IPS DF 6.9 (cell line): Measurements from ENCODE around the gene SERPING1.
A peak's percentile ranks its signal among the peaks of the same experiment; 100 is the strongest.

Experiments used
- DNase-seq: peaks from one replicate; pipeline ENCODE4 v3.0.0-alpha.2; 2013; ENCODE audit warnings: low read depth, low spot score
- H3K27ac ChIP-seq: one replicate; pipeline ENCODE4 v1.5.1; 2013; ENCODE audit warnings: low read length, control low read depth
- H3K27me3 ChIP-seq: 2 replicates; pipeline ENCODE4 v1.6.1; 2013; ENCODE audit warnings: mild to moderate bottlenecking, low read length; ENCODE audit not compliant: control insufficient read depth, insufficient read depth
- H3K36me3 ChIP-seq: 2 replicates; pipeline ENCODE4 v1.6.1; 2013; ENCODE audit warnings: low read length; ENCODE audit not compliant: control insufficient read depth, insufficient read depth
- H3K4me1 ChIP-seq: 2 replicates; pipeline ENCODE4 v1.6.1; 2013; ENCODE audit warnings: low read length; ENCODE audit not compliant: control insufficient read depth, insufficient read depth
- H3K4me3 ChIP-seq: 2 replicates; pipeline ENCODE4 v1.5.1; 2013; ENCODE audit warnings: mild to moderate bottlenecking, low read length
- H3K9me3 ChIP-seq: 2 replicates; pipeline ENCODE4 v1.6.1; 2013; ENCODE audit warnings: low read length, inconsistent platforms; ENCODE audit not compliant: control insufficient read depth, insufficient read depth
- WGBS: extraction: QIAGEN DNeasy Blood & Tissue Kit; methylation state at CpG from one replicate; pipeline ENCODE4 v1.1.7; 2013; ENCODE audit warnings: mixed read lengths, missing lambda C conversion rate; ENCODE audit not compliant: insufficient read length, insufficient coverage; 5-methylcytosine and 5-hydroxymethylcytosine counted together

The SERPING1 gene

DNA sequence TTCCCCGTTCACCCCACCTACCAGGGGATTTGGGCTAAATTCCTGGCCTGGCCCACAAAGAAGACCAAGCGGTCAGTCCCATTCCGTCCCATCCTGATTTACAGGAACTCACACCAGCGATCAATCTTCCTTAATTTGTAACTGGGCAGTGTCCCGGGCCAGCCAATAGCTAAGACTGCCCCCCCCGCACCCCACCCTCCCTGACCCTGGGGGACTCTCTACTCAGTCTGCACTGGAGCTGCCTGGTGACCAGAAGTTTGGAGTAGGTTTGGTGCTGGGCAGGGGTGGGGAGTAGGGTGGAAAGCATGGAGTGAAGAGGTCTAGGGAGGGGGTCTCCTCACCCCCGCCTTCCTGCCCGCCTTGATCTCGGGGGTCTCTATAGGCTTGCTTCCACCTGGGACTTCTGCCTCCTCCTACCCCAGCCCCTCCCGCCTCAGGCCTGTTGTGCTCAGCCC, at the start of gene SERPING1:
Gene SERPING1, plus strand, starts transcription at position 225 of the 455 bp plus-strand sequence. CDS start 586 bp downstream, outside the sequence.
- Histone ChIP-seq H3K27me3 (no peaks in the 10 kb centered on the region), H3K4me3 (peak within 1 kb of the TSS; percentile 48; the same call in 1 of the 2 replicates), H3K27ac (no peak within 1 kb of the TSS)

DNA sequence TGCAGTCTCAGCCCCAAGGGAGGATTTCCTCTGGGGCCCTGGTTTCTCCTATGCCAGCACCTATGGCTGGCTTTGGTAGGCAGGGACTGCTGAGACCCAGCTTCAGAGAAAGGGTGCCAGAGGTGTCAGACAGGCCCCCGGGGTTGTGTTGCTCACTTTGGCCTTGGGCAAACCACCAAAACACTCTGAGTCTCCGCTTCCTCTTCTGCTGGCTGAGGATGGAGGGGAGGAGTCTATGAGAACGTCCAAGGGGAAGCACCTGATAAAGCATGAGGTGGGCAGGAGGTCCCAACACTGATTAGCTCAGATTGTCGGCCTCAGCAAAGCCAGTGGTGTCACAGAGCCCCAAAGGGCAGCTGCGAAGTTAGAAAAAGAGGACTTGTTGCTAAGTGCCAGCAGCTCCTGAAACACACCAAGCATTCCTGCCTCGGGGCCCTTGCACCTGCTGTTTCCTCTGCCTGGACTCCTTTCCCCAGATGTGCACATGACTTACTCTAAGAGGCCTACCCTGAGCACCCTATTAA, 49.6 kb upstream of the SERPING1 start:
- no peak overlapping the region for H3K4me3 ChIP-seq
- H3K27me3 ChIP-seq: no peaks in the 10 kb centered on the region
- no peaks in the 10 kb centered on the region for H3K9me3 ChIP-seq
- H3K4me1 ChIP-seq: peaks cover 5% of the 10 kb centered on the region; the same call in 1 of the 2 replicates
- H3K27ac ChIP-seq: no peak overlapping the region
- WGBS: no CpG with 5 or more reads among the region's 6 CpGs
- peaks cover 7% of the 10 kb centered on the region for H3K36me3 ChIP-seq
- DNase-seq: no peak

More for the DNA sequence above, at the start of gene SERPING1:
- peaks cover 4% of the 10 kb centered on the region for H3K4me1 ChIP-seq
- DNase-seq: no peak
- no CpG with 5 or more reads among the region's 10 CpGs for WGBS
- H3K9me3 ChIP-seq: no peaks in the 10 kb centered on the region
- no peaks in the 10 kb centered on the region; the same call in 1 of the 2 replicates for H3K36me3 ChIP-seq

- no peaks in the 10 kb centered on the region for H3K4me1 ChIP-seq
- no peaks in the 10 kb centered on the region for H3K9me3 ChIP-seq
- H3K36me3 ChIP-seq: peaks cover 9% of the 10 kb centered on the region
- no CpG with 5 or more reads among the region's 8 CpGs for WGBS
- H3K27me3 ChIP-seq: no peaks in the 10 kb centered on the region
- H3K4me3 ChIP-seq: no peak overlapping the region
- H3K27ac ChIP-seq: no peak overlapping the region
- DNase-seq: no peak
Measured at GRCh38 chr11:57549983-57550382, 47.5 kb upstream of the SERPING1 start.

GRCh38 chr11:57551941-57552340, 45.5 kb upstream of the SERPING1 start:
- Histone ChIP-seq H3K9me3 (no peaks in the 10 kb centered on the region), H3K27ac (no peak overlapping the region), H3K4me3 (no peak overlapping the region), H3K36me3 (peaks cover 9% of the 10 kb centered on the region), H3K4me1 (no peaks in the 10 kb centered on the region), H3K27me3 (no peaks in the 10 kb centered on the region)
- DNase-seq: no peak
- no CpG with 5 or more reads among the region's 4 CpGs for WGBS

- H3K36me3 ChIP-seq: peaks cover 9% of the 10 kb centered on the region
- WGBS: no CpG with 5 or more reads among the region's 5 CpGs
Measured at GRCh38 chr11:57552479-57552878, 45.0 kb upstream of the SERPING1 start.

DNA sequence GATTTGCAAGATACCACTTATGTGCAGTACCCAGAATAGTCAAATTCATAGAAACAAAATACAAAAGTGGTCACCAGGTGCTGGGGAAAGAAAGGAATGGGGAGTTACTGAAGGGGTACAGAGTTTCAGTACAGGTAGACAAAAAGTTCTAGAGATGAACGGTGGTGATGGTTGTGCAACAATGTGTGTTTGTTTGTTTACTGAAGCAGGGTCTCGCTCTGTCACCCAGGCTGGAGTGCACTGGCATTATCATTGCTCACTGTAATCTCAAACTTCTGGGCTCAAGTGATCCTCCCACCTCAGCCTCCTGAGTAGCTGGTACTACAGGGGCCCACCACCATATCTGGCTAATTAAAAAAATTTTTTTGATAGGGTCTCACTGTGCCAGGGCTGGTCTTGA, 42.1 kb upstream of the SERPING1 start:
- H3K9me3 ChIP-seq: no peaks in the 10 kb centered on the region
- no peaks in the 10 kb centered on the region for H3K27me3 ChIP-seq
- H3K4me3 ChIP-seq: no peak overlapping the region
- no CpG with 5 or more reads among the region's 2 CpGs for whole genome bisulfite sequencing
- no peak overlapping the region for H3K27ac ChIP-seq
- DNase-seq: no peak
- no peaks in the 10 kb centered on the region for H3K4me1 ChIP-seq
- H3K36me3 ChIP-seq: peaks cover 2% of the 10 kb centered on the region; the same call in 1 of the 2 replicates

More at GRCh38 chr11:57552479-57552878, 45.0 kb upstream of the SERPING1 start:
- Histone ChIP-seq H3K9me3 (no peaks in the 10 kb centered on the region), H3K4me1 (no peaks in the 10 kb centered on the region), H3K27ac (no peak overlapping the region), H3K27me3 (no peaks in the 10 kb centered on the region), H3K4me3 (no peak overlapping the region)
- no peak for DNase-seq

- H3K4me3 ChIP-seq: no peak overlapping the region
- no CpG with 5 or more reads among the region's 8 CpGs for WGBS
Measured at GRCh38 chr11:57556041-57556440, 41.4 kb upstream of the SERPING1 start.

DNA sequence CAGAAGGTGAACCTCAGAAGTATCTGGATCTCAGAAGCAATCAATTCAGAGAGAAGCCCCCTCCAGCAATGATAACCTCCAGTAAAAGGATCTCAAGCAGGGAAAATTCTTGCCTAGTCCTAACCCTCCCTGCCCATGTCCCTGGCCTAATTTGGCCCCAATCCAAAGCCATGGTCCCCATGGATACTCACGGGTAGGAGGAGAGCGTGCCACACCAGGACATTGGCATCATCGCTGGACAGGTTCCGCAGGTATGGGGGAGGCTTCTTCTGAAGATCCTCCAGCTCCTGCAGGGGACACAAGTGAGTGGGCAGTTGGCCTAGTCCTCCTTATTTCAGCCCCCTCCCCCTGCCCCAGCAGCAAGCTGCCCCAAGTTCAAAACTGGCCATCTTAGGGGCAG, 37.3 kb upstream of the SERPING1 start:
- no CpG with 5 or more reads among the region's 4 CpGs for WGBS
- Histone ChIP-seq H3K4me3 (no peak overlapping the region), H3K4me1 (no peaks in the 10 kb centered on the region; the same call in 1 of the 2 replicates), H3K27me3 (no peaks in the 10 kb centered on the region), H3K27ac (no peak overlapping the region), H3K36me3 (no peaks in the 10 kb centered on the region), H3K9me3 (no peaks in the 10 kb centered on the region)
- DNase-seq: no peak

More at GRCh38 chr11:57556041-57556440, 41.4 kb upstream of the SERPING1 start:
- Histone ChIP-seq H3K27ac (no peak overlapping the region), H3K27me3 (no peaks in the 10 kb centered on the region), H3K36me3 (peaks cover 2% of the 10 kb centered on the region; the same call in 1 of the 2 replicates), H3K4me1 (no peaks in the 10 kb centered on the region), H3K9me3 (no peaks in the 10 kb centered on the region)
- no peak for DNase-seq

- Histone ChIP-seq H3K4me1 (peaks cover 4% of the 10 kb centered on the region), H3K4me3 (no peak overlapping the region), H3K27me3 (no peaks in the 10 kb centered on the region), H3K27ac (no peak overlapping the region), H3K36me3 (no peaks in the 10 kb centered on the region), H3K9me3 (no peaks in the 10 kb centered on the region)
- no CpG with 5 or more reads among the region's 4 CpGs for WGBS
- no peak for DNase-seq
Measured at GRCh38 chr11:57562596-57562995, 34.9 kb upstream of the SERPING1 start.

GRCh38 chr11:57566005-57566904, 31.2 kb upstream of the SERPING1 start:
- Histone ChIP-seq H3K36me3 (no peaks in the 10 kb centered on the region), H3K4me3 (no peak overlapping the region), H3K4me1 (peaks cover 5% of the 10 kb centered on the region), H3K27me3 (no peaks in the 10 kb centered on the region), H3K27ac (no peak overlapping the region), H3K9me3 (no peaks in the 10 kb centered on the region)
- no CpG with 5 or more reads among the region's 4 CpGs for WGBS
- no peak for DNase-seq
